HEK293T (cell line): ENCODE data around the gene SH2D4B.

ENCODE experiments used
- BHLHE40 ChIP-seq: fragments of 450-650 bp; IDR thresholded peaks from 2 replicates; pipeline ENCODE4 v1.6.1; 2016; ENCODE audit warnings: mild to moderate bottlenecking, moderate library complexity, borderline replicate concordance
- CTBP1 ChIP-seq: fragments of 450-650 bp; IDR thresholded peaks from 2 replicates; pipeline ENCODE4 v1.6.1; 2016; ENCODE audit warnings: borderline replicate concordance
- FOXA1 ChIP-seq: fragments of 450-650 bp; IDR thresholded peaks from 2 replicates; pipeline ENCODE4 v1.6.1; 2016; ENCODE audit warnings: mild to moderate bottlenecking
- FOXK2 ChIP-seq: fragments of 450-650 bp; IDR thresholded peaks from 2 replicates; pipeline ENCODE4 v1.6.1; 2016; ENCODE audit warnings: mild to moderate bottlenecking
- FOXM1 ChIP-seq: fragments of 450-650 bp; IDR thresholded peaks from 2 replicates; pipeline ENCODE4 v1.6.1; 2017; ENCODE audit warnings: mild to moderate bottlenecking, borderline replicate concordance
- L3MBTL2 ChIP-seq: fragments of 450-650 bp; conservative IDR thresholded peaks from 2 replicates; pipeline ENCODE4 v1.6.1; 2016; ENCODE audit warnings: mild to moderate bottlenecking
- LEF1 ChIP-seq: fragments of 450-650 bp; IDR thresholded peaks from 2 replicates; pipeline ENCODE4 v1.6.1; 2017; ENCODE audit warnings: mild to moderate bottlenecking, borderline replicate concordance
- NFRKB ChIP-seq: fragments of 450-650 bp; IDR thresholded peaks from 2 replicates; pipeline ENCODE4 v1.6.1; 2016; ENCODE audit warnings: mild to moderate bottlenecking, moderate library complexity
- SUZ12 ChIP-seq: fragments of 450-650 bp; IDR thresholded peaks from 2 replicates; pipeline ENCODE4 v1.6.1; 2016; ENCODE audit warnings: mild to moderate bottlenecking
- TARDBP ChIP-seq: fragments of 450-650 bp; IDR thresholded peaks from 2 replicates; pipeline ENCODE4 v1.6.1; 2016
- ZNF384 ChIP-seq: fragments of 450-650 bp; IDR thresholded peaks from 2 replicates; pipeline ENCODE4 v1.6.1; 2016

- TF ChIP-seq FOXA1 (no peak), ZNF384 (no peak), NFRKB (no peak), LEF1 (no peak), TARDBP (no peak), SUZ12 (no peak), L3MBTL2 (no peak), CTBP1 (no peak), FOXM1 (no peak), BHLHE40 (no peak), FOXK2 (no peak)
These were observed 5.1 kb downstream of the SH2D4B start for GRCh38 chr10:80542652-80543318.
